GM13976 (cell line): ENCODE results near the gene CYP2J2.
"Not testable (repeated sequence)": the region's sequence is repeated elsewhere in the genome, so short reads cannot be mapped to it uniquely, and the experiment has no call there.

Experiments
- DNase-seq: peaks from one replicate; pipeline ENCODE4 v3.0.0; 2012; ENCODE audit warnings: low spot score
- CTCF ChIP-seq: IDR thresholded peaks from 2 replicates; pipeline ENCODE4 v1.5.1; 2012; ENCODE audit warnings: borderline replicate concordance, mild to moderate bottlenecking; ENCODE audit not compliant: insufficient read depth; ENCODE audit errors: extremely low read depth, missing control alignments, control extremely low read depth
- in situ Hi-C: fragments of 300-500 bp; cut with MboI; formaldehyde crosslinking; loops from one replicate; pipeline ENCODE4 v1.12.0; 2022; ENCODE audit warnings: low sequenced_read_pairs, mixed read lengths, inconsistent platforms; ENCODE audit not compliant: unreplicated experiment

The CYP2J2 gene

GRCh38 chr1:59926381-59927123 is at the start of gene CYP2J2:
CYP2J2 (minus strand) TSS chr1:59926773; CDS start chr1:59926746, 27 bp downstream.
- no peak for TF ChIP-seq CTCF
- DNase-seq, result peak; percentile 32
- in situ Hi-C loops, result loop anchor here (25.0 kb wide), 1 partner anchor 1189 kb away; no protein-coding TSS in a partner anchor

GRCh38 chr1:59973719-59974118 is 47.1 kb upstream of the CYP2J2 start:
- DNase-seq, result no peak
- no peak for TF ChIP-seq CTCF
- in situ Hi-C loops, result no loop called here

GRCh38 chr1:59972216-59972927 is 45.8 kb upstream of the CYP2J2 start:
- in situ Hi-C loops, result no loop called here
- TF ChIP-seq CTCF, result no peak
- DNase-seq, result no peak

GRCh38 chr1:59971464-59971911 is 44.9 kb upstream of the CYP2J2 start:
- peak; percentile 84 for TF ChIP-seq CTCF
- peak; percentile 75 for DNase-seq
- in situ Hi-C loops, result no loop called here

- DNase-seq, in situ Hi-C loops: not testable (repeated sequence)
Observed at GRCh38 chr1:59969542-59970175, 43.1 kb upstream of the CYP2J2 start.

- DNase-seq, in situ Hi-C loops: not testable (repeated sequence)
Observed at GRCh38 chr1:59968746-59969145, 42.2 kb upstream of the CYP2J2 start.

GRCh38 chr1:59967780-59968179 is 41.2 kb upstream of the CYP2J2 start:
- in situ Hi-C loops, result no loop called here
- TF ChIP-seq CTCF, result no peak
- no peak for DNase-seq
